OCI-M2 (cell line): ENCODE results near the gene KIF5C.

Experiments used
- DNase-seq: peaks from one replicate; lab custom pipeline; 2025; ENCODE audit not compliant: unreplicated experiment; lab: John Stamatoyannopoulos, UW

Gene KIF5C

GRCh38 chr2:148887350-148888002, 12.4 kb downstream of the KIF5C start:
- no peak for DNase-seq

DNA sequence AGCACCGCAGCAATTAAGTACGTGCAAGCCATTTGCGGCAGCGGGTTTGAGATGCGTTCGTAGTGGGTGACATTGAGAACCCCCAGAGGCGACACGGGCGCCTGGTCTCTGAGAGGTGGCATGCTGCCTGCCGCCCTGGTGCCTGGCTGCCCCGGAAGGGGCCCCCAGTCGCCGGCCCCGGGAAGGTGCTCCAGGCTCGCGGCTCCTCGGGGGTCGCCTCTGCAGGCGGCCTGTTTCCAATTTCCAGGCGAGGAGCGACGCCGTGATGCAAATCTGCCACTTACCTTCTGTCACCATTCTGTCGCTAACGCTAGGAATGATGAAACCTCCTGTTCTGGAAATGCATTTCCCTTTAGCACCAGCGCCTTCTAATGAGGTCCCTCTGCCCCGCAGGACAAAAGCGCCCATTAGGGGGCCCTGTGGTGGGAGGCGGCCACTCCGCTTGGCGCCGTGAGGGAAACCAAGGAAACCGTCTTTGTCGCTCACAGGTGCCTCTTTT, 13.0 kb downstream of the KIF5C start:
- DNase-seq: no peak

- DNase-seq: no peak
Observed at GRCh38 chr2:148888986-148889385, 14.0 kb downstream of the KIF5C start.

- DNase-seq: no peak
Observed at GRCh38 chr2:148893906-148894305, 18.9 kb downstream of the KIF5C start.

DNA sequence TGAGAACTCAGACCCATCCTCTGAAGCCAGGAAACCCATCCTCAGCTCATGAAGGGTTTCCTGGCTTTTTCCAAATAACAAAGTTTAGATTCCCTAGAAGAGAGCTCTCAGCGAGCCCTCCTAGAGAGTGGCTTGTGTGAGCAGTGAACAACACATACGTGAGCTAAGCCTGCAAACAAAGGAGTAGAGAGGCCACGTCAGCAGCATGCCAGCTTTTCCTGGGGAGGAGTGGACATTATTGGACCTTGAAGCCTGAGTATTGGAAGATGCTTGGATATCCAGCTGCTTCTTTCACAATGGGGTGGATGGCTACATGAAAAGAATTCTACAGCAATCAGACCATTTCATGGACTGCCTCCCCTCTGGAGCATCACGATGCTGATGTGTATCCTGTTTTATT, 21.1 kb downstream of the KIF5C start:
- DNase-seq: no peak

DNA sequence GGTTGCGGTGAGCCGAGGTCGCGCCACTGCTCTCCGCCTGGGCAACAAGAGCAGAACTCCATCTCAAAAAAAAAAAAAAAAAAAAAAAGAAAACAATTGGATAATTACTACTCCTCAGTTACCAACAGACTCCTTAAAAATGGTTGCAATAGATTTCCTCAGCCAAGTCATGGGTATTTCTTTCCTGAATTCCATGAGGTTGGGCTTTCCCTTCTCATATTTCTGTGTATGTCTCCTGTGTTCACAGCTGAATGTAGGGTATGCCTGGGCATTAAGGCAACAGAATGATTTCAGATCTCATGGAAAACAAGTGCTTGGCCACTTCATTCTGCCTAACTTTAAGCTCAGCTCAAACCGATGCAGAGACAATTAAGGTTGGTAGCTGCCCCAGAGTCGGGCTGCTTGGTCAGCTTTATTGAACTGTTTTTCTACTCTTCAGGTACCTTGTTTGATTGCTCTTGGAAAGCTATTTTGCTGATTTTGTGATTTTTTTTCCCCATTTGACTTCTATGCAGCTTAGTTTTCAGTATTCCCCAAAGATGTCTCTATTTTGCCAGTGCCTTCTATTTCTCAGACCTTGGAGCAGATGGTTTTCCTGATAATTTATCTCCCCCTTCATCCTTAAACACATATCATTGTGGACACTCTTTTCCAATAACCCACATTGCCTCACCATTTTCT, 24.8 kb downstream of the KIF5C start:
- no peak for DNase-seq

- DNase-seq: no peak
Observed at GRCh38 chr2:148900350-148900837, 25.4 kb downstream of the KIF5C start.

- no peak for DNase-seq
Observed at GRCh38 chr2:148901142-148901541, 26.1 kb downstream of the KIF5C start.

DNA sequence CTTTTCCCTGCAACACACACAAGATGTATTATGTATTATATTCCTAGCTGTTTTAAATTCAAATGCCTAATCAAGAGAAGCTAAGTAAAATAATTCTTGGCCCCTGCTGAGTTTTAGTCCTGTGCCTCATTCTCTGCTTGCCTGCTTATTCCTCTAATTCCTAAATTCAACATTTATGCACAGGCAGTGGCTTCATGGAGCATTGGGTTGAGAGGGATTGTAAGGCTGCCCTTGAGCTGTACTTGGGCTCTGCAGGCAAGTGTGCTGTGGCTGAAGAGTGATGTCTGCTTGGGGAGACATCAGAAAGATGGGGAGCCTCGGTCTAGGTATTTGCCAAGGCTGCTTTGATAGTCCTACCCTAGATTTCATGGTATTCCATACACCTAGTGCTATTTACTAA, 27.8 kb downstream of the KIF5C start:
- no peak for DNase-seq

- no peak for DNase-seq
Observed at GRCh38 chr2:148903294-148903693, 28.3 kb downstream of the KIF5C start.

DNA sequence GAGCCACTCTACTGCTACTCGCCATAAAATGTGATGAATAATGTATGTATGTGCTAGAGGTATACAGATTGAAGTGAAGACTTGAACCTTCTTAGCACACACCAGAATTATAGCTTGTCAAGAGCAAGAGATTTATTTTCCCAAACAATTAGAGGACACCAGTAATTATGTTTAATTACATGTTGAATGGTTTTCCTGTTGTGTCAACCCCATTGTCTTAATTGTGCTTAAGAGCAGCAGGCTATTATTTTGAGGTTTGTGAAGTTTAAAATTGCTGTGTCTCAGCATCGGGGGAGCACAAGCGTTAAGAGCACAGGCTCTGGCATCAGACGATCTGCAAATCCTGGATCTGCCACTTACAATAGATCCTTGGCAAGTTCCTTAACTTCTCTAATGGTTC, 29.0 kb downstream of the KIF5C start:
- no peak for DNase-seq

DNA sequence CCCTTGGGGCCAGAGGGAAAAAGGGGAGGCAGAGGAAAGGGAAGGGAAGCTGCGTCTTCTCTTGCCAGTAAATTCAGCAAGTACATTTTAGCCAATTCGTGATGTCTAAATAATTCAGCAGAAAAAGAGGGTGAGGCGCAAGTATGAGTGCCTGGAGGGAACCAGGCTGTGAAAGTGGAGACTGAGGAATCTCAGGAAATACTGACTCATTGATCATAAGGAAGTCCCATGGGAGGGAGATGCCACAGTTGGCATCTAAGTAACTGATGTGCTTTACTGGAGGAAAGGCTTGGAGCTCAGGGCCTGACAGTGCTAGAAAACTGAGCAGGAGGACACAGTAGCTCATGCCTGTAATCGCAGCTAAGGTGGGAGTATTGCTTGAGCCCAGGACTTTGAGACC, 31.1 kb downstream of the KIF5C start:
- DNase-seq: no peak

GRCh38 chr2:148907085-148907785, 32.2 kb downstream of the KIF5C start:
- DNase-seq: no peak

DNA sequence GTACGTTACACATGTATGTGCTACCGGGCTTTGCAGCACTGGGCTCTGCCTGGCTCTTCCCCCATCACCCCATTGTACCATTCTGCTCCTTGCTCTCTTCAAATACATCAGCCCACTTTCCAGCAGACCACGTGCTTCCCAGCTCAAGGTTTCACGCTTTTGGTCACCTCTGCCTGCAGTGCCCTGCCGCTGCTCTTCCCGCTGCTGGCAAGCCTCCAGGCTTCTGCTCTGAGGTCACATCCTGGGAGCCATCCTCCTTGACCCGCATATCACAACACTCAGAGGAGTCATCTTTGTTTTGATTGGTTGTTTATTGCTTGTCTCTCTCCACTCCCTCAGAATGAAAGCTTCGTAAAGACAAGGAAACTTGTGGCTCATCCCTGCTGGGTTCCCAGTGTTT, 34.1 kb downstream of the KIF5C start:
- DNase-seq: no peak

GRCh38 chr2:148913061-148913460, 38.0 kb downstream of the KIF5C start:
- no peak for DNase-seq

DNA sequence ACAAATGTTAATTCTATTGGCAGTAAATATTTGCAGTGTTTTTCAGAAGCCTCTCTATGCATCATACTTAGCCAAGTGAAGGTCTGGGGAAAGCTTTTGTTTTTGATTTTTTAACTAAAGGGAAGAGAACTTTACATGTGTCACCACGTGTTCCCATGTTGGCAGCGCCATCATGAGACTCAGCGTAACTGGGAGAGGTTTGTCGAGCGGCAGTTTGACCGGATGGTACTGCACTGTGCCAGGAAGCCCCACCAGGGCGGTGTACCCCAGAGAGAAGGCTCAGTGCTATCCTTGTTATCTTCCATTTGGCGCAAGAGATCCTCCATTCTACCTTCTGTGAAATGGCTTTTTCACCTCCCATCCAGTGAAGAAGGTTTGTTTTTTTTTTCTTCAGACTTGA, 38.5 kb downstream of the KIF5C start:
- DNase-seq: no peak

GRCh38 chr2:148914463-148914862, 39.4 kb downstream of the KIF5C start:
- DNase-seq: no peak

DNA sequence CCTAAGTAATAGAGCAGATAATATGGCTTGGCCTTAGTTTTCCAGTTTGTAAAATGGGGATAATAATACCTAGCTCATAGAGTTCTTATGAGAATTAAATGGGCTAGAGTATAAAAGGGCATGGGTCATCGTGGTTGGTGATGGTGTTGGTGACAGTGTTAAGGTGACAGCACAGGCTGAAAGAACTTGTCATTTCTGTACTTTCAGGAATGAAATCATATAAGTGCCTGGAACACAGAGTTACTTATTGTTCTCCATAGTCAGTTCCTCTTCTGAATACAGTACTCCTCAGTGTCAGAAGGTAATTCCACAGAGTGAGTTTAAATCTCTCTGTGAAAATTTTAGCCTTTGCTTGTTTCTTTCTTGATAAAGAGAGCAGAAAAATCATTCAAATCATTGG, 42.4 kb downstream of the KIF5C start:
- DNase-seq: no peak

- DNase-seq: no peak
Observed at GRCh38 chr2:148918554-148918953, 43.5 kb downstream of the KIF5C start.

- no peak for DNase-seq
Observed at GRCh38 chr2:148920559-148920958, 45.5 kb downstream of the KIF5C start.

GRCh38 chr2:148922062-148922461, 47.0 kb downstream of the KIF5C start:
- DNase-seq: no peak
